Pancreas (tissue), 10 donors: ENCODE data around the gene PLEKHG5. TPM values are rescaled to one million over a fixed set of nuclear protein-coding genes. Genes with fewer than 3 reads are reported as not detected.

Experiments
- ATAC-seq, 4 donors: fragments of 200-7000 bp; cut with Tn5 transposase; one replicate each; pipeline versions ENCODE4 v1.8.0 to v1.9.1; 2020; ENCODE audit warnings: mild to moderate bottlenecking in 4 of 4, moderate library complexity in 4 of 4
- DNase-seq, 6 donors: peaks; one replicate each; pipeline ENCODE4 v3.0.0-alpha.2; 2020
- FAIRE-seq: peaks from 2 replicates; lab custom pipeline; 2012; peaks lifted over from hg19 to GRCh38; lab: Jason Lieb, UNC
- H3K27ac ChIP-seq, 4 donors: fragments of 200-600 bp; sonication (generic); 1 replicate in 3 of 4; 2 replicates in 1 of 4; pipeline versions ENCODE4 v1.5.0 to v1.8.0; 2020
- H3K27me3 ChIP-seq, 4 donors: fragments of 200-600 bp; one replicate each; pipeline ENCODE4 v1.8.0; 2021
- H3K36me3 ChIP-seq, 3 donors: fragments of 200-600 bp; sonication (generic) in 1 of 3; one replicate each; pipeline versions ENCODE4 v1.5.0 to v1.8.0; 2020 to 2021
- H3K4me1 ChIP-seq, 3 donors: fragments of 200-600 bp; one replicate each; pipeline ENCODE4 v1.8.0; 2021
- H3K4me3 ChIP-seq, 4 donors: fragments of 200-600 bp; sonication (generic) in 2 of 4; one replicate each; pipeline versions ENCODE4 v1.5.0 to v1.8.0; 2020 to 2021
- H3K9me3 ChIP-seq, 4 donors: fragments of 200-600 bp; one replicate each; pipeline ENCODE4 v1.8.0; 2021
- CTCF ChIP-seq, 4 donors: fragments of 200-600 bp; sonication (generic) in 3 of 4; IDR thresholded peaks; one replicate each; pipeline versions ENCODE4 v1.5.0 to v1.8.0; 2021; ENCODE audit warnings: antibody characterized with exemption in 4 of 4
- WGBS, 2 donors: extraction: QIAGEN DNeasy Blood & Tissue Kit; methylation state at CpG; one replicate each; pipeline ENCODE4 v1.1.7; 2013; 5-methylcytosine and 5-hydroxymethylcytosine counted together
- intact Hi-C, 3 donors: fragments of 100-400 bp; cut with DNase I; formaldehyde crosslinking; loops; one replicate each; pipeline versions ENCODE4 v1.11.1 to v1.14.2; 2022
- polyA plus RNA-seq, 2 donors: library from polyadenylated mRNA; stranded (reverse); fragments of 200-250 nt; gene quantifications; one replicate each; pipeline ENCODE4 v1.2.3, GENCODE V29; 2013
- total RNA-seq, 6 donors: library from RNA; stranded (reverse); fragmentation: NEBNext Ultra II Directional in 4 of 6; extraction: Animal tissue kit (Norgen Biotek cat#: 25700) in 4 of 6; gene quantifications; one replicate each; pipeline versions ENCODE4 v1.2.1 to v1.2.4, GENCODE V29; 2021 to 2023
- donor health status: healthy with polysubstance abuse.
- donor health status: DM: no; HTN: no; CAD: no; lungs with moderate emphysema.
- donor health status: DM: no; HTN: no; CAD: no.
- donor health status: control.
- donor health status: control.
- donor health status: Bipolar disorder and iron deficiency.
- donor health status: DM: yes; HTN: yes; CAD: no.
- donor health status: DM: no; HTN: no; CAD: no.
- donor health status: DM: no; HTN: no; CAD: no.
- donor health status: DM: yes; HTN: yes; CAD: no.

The PLEKHG5 gene
- total and polyA plus RNA-seq, 8 donors, result 1.5 to 7.3 (median 2.8) TPM

GRCh38 chr1:6464514-6464836, 27.0 kb downstream of the PLEKHG5 start:
- Histone ChIP-seq H3K36me3 (no peaks in the 10 kb centered on the region), H3K9me3 (no peaks in the 10 kb centered on the region), H3K4me3 (no peak overlapping the region), H3K27me3 (no peaks in the 10 kb centered on the region), H3K4me1 (no peaks in the 10 kb centered on the region), H3K27ac (no peak overlapping the region)
- ATAC-seq (peak; percentile 70 to 85 (median 79)), FAIRE-seq (no peak), DNase-seq (peak; percentile 50 to 86 (median 80))
- intact Hi-C loops, result no loop called here
- WGBS, 2 donors, result 38 to 50% methylated on average over 6 to 7 of the region's 7 CpGs
- TF ChIP-seq CTCF (IDR thresholded peaks at IDR 0.05), result no peak

GRCh38 chr1:6463120-6463412, 28.4 kb downstream of the PLEKHG5 start:
- no peak overlapping the region for H3K4me3 ChIP-seq
- no peaks in the 10 kb centered on the region for H3K36me3 ChIP-seq
- H3K27me3 ChIP-seq, result no peaks in the 10 kb centered on the region
- H3K27ac ChIP-seq, result no peak overlapping the region
- TF ChIP-seq CTCF (IDR thresholded peaks at IDR 0.05), result no peak
- ATAC-seq, result no peak
- intact Hi-C loops, result no loop called here
- FAIRE-seq, result no peak
- H3K4me1 ChIP-seq, result no peaks in the 10 kb centered on the region
- 63 to 88% methylated on average over 1 of the region's 1 CpG for WGBS, 2 donors
- no peak for DNase-seq
- H3K9me3 ChIP-seq, result no peaks in the 10 kb centered on the region

GRCh38 chr1:6462412-6463119, 28.9 kb downstream of the PLEKHG5 start:
- H3K9me3 ChIP-seq, result no peaks in the 10 kb centered on the region
- 78 to 84% methylated on average over 13 of the region's 13 CpGs for whole genome bisulfite sequencing, 2 donors
- no peak for FAIRE-seq
- intact Hi-C loops, result no loop called here
- no peaks in the 10 kb centered on the region for H3K27me3 ChIP-seq
- H3K4me1 ChIP-seq, result no peaks in the 10 kb centered on the region
- no peak for TF ChIP-seq CTCF (IDR thresholded peaks at IDR 0.05)
- no peak overlapping the region for H3K27ac ChIP-seq
- no peak overlapping the region for H3K4me3 ChIP-seq
- ATAC-seq, result no peak
- peak in 2 of 6 donors; percentile 40 to 73 for DNase-seq
- no peaks in the 10 kb centered on the region for H3K36me3 ChIP-seq

GRCh38 chr1:6461538-6462411, 29.7 kb downstream of the PLEKHG5 start:
- Histone ChIP-seq H3K27ac (no peak overlapping the region), H3K9me3 (no peaks in the 10 kb centered on the region), H3K27me3 (no peaks in the 10 kb centered on the region), H3K4me3 (no peak overlapping the region), H3K36me3 (no peaks in the 10 kb centered on the region), H3K4me1 (no peaks in the 10 kb centered on the region)
- no peak for FAIRE-seq
- intact Hi-C loops, result no loop called here
- no peak for TF ChIP-seq CTCF (IDR thresholded peaks at IDR 0.05)
- DNase-seq, result peak in 1 of 6 donors; percentile 54
- no peak for ATAC-seq
- 86 to 89% methylated on average over 47 to 48 of the region's 48 CpGs for WGBS, 2 donors

- Histone ChIP-seq H3K4me3 (no peak overlapping the region), H3K9me3 (no peaks in the 10 kb centered on the region), H3K4me1 (no peaks in the 10 kb centered on the region), H3K27ac (no peak overlapping the region), H3K36me3 (no peaks in the 10 kb centered on the region), H3K27me3 (no peaks in the 10 kb centered on the region)
- 78 to 79% methylated on average over 40 of the region's 40 CpGs for WGBS, 2 donors
- intact Hi-C loops, result no loop called here
- FAIRE-seq (no peak), ATAC-seq (no peak), DNase-seq (no peak)
- TF ChIP-seq CTCF (IDR thresholded peaks at IDR 0.05), result no peak
These were observed 30.4 kb downstream of the PLEKHG5 start for GRCh38 chr1:6461051-6461530.
